Stimulated activated CD4-positive, alpha-beta T cell treated with anti-CD3 and anti-CD28 coated beads, Interleukin-1b, Interleukin-23, amount 100 ng/mL, for 48 hours (primary cell): ENCODE data around the gene ZBTB39.
"Not testable (repeated sequence)": the region's sequence is repeated elsewhere in the genome, so short reads cannot be mapped to it uniquely, and the experiment has no call there.

ENCODE experiments used
- DNase-seq: peaks from one replicate; pipeline ENCODE4 v3.0.0-alpha.2; 2020

ZBTB39 gene

GRCh38 chr12:56999456-56999855 lies 6.9 kb downstream of the ZBTB39 start:
- DNase-seq = no peak

DNA sequence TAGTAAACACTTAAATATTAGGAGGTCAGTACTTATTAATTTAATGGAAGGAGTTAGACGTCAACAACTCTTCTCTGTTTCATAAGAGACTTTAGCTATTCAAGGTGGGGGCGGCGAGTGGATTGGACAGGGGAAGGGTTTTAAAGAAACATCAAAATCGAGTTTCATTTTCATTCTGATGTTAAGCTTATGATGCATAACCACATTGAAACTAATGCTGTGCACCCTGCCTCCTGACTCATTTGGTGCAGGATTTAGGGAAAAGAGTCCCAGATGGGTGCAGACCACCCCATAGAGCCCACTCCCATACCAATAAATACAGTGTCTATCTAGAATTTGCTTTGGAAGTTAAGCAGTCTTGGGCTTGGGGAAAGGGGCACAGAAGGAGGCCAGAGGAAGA lies 7.4 kb downstream of the ZBTB39 start:
- peak; percentile 59 for DNase-seq

- DNase-seq = no peak
Measured at GRCh38 chr12:56998316-56998715, 8.0 kb downstream of the ZBTB39 start.

GRCh38 chr12:56996793-56997545 lies 9.4 kb downstream of the ZBTB39 start:
- no peak for DNase-seq

DNA sequence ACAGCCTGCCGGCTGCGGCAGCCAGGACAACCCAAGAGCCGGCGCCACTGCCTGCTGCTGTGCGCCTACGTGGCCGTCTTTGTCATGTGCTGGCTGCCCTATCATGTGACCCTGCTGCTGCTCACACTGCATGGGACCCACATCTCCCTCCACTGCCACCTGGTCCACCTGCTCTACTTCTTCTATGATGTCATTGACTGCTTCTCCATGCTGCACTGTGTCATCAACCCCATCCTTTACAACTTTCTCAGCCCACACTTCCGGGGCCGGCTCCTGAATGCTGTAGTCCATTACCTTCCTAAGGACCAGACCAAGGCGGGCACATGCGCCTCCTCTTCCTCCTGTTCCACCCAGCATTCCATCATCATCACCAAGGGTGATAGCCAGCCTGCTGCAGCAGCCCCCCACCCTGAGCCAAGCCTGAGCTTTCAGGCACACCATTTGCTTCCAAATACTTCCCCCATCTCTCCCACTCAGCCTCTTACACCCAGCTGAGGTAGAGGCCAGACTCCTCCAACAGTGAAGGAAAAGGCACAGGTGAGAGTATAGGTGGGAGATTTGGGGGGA lies 10.3 kb downstream of the ZBTB39 start:
- DNase-seq = no peak

DNA sequence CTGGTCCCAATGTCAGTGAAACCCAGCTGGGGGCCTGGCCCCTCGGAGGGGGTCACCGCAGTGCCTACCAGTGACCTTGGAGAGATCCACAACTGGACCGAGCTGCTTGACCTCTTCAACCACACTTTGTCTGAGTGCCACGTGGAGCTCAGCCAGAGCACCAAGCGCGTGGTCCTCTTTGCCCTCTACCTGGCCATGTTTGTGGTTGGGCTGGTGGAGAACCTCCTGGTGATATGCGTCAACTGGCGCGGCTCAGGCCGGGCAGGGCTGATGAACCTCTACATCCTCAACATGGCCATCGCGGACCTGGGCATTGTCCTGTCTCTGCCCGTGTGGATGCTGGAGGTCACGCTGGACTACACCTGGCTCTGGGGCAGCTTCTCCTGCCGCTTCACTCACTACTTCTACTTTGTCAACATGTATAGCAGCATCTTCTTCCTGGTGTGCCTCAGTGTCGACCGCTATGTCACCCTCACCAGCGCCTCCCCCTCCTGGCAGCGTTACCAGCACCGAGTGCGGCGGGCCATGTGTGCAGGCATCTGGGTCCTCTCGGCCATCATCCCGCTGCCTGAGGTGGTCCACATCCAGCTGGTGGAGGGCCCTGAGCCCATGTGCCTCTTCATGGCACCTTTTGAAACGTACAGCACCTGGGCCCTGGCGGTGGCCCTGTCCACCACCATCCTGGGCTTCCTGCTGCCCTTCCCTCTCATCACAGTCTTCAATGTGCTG lies 11.0 kb downstream of the ZBTB39 start:
- DNase-seq = no peak

GRCh38 chr12:56994231-56994746 lies 12.1 kb downstream of the ZBTB39 start:
- DNase-seq = no peak

GRCh38 chr12:56993346-56993745 lies 13.0 kb downstream of the ZBTB39 start:
- DNase-seq = no peak

DNA sequence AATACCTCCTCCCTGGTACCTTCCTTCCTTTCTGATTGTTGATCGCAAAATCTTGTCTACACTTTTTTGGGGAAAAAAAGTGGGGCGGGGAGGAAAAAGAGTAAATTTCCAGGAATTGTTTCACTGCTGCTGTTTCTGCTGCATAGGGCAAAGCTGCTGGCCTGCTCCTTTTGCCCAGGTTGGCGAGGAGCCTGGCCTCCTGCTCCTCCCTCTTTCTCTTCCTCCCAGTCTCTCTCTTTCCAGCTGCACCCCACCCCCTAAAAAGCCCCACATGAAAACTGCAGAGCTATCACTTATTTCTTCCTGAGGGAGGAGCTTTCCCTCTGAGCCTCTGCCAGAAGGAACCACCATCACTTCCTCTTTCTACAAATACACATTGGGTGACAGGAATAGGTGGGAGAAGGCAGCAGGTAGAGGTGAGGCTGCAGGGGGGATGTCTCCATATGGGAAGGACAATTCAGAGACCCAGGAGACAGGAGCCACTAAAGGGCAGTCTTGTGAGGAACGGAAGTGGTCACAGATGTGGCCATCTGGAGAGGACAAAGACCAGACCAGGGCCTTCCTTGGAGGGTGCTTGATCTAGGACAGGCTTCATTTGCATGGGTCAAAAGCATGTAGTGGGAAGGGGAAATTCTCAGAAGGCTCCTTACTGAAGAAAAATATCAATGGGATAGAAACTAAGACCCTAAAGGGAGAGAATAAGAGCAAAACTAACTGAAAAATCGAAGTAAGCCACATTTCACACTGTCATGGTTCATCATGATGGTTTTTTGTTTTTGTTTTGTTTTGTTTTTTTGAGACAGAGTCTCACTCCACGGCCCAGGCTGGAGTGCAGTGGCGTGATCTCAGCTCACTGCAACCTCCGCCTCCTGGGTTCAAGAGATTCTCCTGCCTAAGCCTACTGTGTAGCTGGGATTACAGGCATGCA lies 14.8 kb downstream of the ZBTB39 start:
- no peak for DNase-seq

GRCh38 chr12:56990648-56991318 lies 15.6 kb downstream of the ZBTB39 start:
- DNase-seq = no peak

- DNase-seq = no peak
Measured at GRCh38 chr12:56989861-56990610, 16.3 kb downstream of the ZBTB39 start.

DNA sequence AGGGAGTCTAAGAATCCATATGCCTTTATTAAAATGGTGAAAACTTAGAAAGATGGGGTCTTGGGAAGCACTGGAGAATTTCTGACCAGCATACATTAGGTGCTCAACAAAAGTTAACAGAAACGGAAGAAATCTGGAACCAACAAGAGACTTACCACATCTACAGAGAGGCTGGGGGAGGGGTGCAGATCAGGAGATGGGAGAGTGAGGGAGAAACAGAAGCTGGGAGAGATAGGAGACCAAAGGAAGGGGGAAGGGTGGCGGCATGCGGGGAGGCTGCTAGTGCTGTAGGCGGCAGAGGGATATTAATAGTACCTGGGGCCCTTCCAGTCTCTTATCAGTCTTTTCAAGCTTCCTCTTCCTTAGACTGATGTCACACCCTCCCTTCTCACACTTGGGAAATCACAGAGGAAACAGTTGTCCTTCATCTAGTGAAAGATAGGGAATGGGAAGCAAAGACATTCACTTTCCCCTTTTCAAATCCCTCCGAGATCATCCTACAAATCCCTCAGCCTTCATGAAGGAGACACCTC lies 18.1 kb downstream of the ZBTB39 start:
- no peak for DNase-seq

GRCh38 chr12:56987551-56988053 lies 18.7 kb downstream of the ZBTB39 start:
- peak; percentile 70 for DNase-seq

DNA sequence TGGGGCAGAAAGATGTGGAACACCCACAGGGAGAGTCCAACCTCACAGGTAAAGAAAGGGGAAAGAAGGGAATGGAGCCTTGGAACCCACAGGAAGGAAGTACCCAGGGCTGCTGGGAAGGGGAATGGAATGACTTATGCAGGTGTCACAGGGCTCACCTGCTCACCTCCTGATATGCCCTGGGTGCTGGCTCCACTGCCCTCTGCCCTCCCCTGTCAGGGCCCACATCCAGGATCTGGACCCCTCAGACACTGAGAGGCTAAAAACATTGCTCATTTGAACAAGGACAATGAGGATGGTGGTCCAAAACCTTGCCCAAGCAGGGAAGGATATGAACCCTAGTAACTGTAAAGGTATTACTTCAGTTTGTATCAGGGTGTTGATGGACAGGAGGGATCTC lies 19.3 kb downstream of the ZBTB39 start:
- no peak for DNase-seq

GRCh38 chr12:56985714-56986113 lies 20.6 kb downstream of the ZBTB39 start:
- peak; percentile 38 for DNase-seq

GRCh38 chr12:56983386-56983785 lies 23.0 kb downstream of the ZBTB39 start:
- DNase-seq = no peak

DNA sequence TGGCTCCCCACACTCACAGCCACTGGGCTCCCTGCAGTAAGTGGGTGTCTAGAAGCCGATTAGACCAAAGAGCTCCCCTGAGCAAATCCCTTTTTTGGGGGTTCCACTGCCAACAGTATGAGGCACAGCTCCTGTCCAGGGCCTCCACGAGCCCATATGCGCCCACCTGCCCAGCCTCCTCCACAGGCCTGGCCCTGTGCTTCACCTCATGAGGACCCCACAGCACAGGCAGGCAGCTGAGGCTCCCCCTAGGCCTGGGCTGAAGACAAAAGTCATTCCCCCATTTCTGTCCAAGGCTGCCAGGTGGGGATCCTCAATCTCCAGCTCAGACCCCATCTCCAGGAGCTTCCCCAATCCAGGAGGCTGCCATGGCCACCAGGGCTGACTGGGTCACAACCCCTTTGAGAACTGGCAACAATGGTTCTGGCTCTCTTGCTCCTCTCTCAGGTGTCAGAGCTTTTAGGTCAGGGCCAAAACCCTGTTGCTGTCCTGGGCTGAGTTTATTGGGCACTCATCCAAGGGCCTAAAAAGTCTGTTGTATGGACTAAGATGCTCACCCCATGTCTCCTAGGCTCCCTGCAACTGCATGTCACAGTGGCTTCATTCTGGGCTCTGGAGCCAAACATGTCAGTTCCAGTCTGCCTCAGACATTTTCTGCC lies 23.6 kb downstream of the ZBTB39 start:
- not testable (repeated sequence) for DNase-seq

DNA sequence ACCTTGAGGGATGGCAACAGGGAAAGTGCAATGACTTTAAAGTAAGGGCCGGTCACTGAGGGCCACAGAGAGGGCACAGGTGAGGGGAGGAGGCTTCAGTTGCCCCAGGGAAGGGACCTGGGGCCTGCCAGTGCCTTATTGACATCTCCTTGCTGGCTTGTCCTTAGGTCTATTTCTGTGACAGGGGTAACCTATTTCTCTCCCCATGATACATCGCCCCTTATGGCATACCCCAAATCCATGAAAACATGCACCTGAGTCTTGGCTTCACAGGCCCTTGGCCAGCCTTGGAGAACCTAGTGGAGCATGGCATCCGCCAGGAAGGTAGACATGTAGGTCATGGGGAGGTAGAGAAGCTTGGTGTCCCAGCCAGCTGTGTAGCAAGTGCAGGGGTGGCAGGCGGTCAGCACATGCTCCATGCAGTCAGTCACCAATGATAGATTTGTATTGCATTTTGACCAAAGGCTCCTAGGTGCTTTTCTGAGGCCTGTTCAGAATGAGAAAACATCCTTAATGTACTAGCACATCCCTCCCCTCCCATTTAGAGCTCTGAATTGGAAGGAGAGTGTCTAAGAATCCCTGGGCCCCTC lies 25.3 kb downstream of the ZBTB39 start:
- no peak for DNase-seq

GRCh38 chr12:56980268-56980667 lies 26.1 kb downstream of the ZBTB39 start:
- no peak for DNase-seq

GRCh38 chr12:56979628-56980027 lies 26.7 kb downstream of the ZBTB39 start:
- no peak for DNase-seq
